Measurements from ENCODE around the gene ATP8A2.

DNA sequence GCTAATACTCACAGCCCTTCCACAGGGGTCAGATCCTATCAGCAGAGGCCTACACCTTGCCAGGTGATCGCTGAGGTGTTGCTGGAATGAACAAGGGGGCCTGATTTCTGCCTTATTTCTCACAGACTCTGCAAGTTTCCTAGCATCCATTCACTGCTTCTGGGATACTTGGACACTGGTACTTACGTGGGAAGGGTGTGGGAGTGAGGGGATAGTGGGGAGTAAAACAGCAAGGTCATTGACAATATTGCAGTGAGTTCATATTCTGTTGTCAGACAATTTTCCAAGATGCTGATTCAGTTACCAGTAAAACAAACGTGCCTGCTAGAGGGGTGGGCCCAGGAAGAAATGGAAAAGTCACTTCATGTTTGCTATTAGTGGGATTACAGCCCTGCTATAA is 403.5 kb downstream of the ATP8A2 start:
- TF ChIP-seq, protein P1, sequence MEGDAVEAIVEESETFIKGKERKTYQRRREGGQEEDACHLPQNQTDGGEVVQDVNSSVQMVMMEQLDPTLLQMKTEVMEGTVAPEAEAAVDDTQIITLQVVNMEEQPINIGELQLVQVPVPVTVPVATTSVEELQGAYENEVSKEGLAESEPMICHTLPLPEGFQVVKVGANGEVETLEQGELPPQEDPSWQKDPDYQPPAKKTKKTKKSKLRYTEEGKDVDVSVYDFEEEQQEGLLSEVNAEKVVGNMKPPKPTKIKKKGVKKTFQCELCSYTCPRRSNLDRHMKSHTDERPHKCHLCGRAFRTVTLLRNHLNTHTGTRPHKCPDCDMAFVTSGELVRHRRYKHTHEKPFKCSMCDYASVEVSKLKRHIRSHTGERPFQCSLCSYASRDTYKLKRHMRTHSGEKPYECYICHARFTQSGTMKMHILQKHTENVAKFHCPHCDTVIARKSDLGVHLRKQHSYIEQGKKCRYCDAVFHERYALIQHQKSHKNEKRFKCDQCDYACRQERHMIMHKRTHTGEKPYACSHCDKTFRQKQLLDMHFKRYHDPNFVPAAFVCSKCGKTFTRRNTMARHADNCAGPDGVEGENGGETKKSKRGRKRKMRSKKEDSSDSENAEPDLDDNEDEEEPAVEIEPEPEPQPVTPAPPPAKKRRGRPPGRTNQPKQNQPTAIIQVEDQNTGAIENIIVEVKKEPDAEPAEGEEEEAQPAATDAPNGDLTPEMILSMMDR (IDR thresholded peaks at IDR 0.05): no peak
- TF ChIP-seq EZH2 (IDR thresholded peaks at IDR 0.05): no peak

All from neural progenitor cell (in vitro differentiated cells).